ENCODE data around the gene TOX4.

TOX4 gene

DNA sequence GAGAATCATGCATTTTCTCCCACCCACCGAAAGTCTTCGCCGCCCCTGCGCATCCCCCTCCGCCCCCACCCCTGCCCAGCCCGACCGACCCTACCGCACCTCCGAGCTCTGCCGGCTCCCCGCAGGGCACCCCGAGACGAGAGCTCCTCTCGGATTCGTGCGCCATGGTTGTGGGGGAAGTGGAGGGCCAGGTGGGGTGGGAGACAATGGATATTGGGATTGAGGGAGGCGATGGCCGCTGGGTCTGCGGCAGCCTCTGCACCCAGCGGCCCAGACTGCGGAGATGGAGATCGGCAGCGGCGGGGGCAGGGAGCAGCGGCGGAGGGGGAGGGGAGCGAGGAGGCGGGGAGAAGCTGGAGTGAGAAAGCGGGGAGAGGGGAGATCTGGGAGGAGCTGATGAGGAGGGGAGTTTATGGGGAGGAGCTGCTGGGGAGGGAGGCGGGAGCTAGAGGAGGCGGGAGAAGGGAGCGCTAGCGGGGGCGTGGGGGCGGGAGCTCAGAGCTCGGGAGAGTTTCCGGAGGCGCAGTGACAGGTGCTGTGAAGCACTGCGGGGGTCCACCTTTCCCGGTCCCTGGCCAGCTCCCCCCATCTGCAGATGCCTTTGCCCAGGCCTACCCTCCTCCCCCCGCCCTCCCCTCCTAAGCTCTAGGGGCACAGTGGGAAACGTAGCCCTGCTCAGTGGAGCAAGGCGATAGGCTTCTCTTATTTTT is 49.1 kb downstream of the TOX4 start, which contains the start of gene SALL2:
Gene SALL2, minus strand, starts transcription at position 385 of the 710 bp plus-strand sequence. Its CDS starts 219 bp downstream, at position 166.
- Mint-ChIP-seq H3K36me3 (ENCODE audit: low read depth) (peaks cover 45% of the 10 kb centered on the region), H3K4me1 (peaks cover 82% of the 10 kb centered on the region), H3K27ac (peak within 1 kb of the TSS; percentile 99), H3K4me3 (peak within 1 kb of the TSS; percentile 96), H3K9me3 (no peaks in the 10 kb centered on the region), H3K27me3 (ENCODE audit: low read depth, poor library complexity) (no peaks in the 10 kb centered on the region)
- TF ChIP-seq, protein P1, sequence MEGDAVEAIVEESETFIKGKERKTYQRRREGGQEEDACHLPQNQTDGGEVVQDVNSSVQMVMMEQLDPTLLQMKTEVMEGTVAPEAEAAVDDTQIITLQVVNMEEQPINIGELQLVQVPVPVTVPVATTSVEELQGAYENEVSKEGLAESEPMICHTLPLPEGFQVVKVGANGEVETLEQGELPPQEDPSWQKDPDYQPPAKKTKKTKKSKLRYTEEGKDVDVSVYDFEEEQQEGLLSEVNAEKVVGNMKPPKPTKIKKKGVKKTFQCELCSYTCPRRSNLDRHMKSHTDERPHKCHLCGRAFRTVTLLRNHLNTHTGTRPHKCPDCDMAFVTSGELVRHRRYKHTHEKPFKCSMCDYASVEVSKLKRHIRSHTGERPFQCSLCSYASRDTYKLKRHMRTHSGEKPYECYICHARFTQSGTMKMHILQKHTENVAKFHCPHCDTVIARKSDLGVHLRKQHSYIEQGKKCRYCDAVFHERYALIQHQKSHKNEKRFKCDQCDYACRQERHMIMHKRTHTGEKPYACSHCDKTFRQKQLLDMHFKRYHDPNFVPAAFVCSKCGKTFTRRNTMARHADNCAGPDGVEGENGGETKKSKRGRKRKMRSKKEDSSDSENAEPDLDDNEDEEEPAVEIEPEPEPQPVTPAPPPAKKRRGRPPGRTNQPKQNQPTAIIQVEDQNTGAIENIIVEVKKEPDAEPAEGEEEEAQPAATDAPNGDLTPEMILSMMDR (IDR thresholded peaks at IDR 0.05), result no peak
- peak; percentile 87 for DNase-seq

DNA sequence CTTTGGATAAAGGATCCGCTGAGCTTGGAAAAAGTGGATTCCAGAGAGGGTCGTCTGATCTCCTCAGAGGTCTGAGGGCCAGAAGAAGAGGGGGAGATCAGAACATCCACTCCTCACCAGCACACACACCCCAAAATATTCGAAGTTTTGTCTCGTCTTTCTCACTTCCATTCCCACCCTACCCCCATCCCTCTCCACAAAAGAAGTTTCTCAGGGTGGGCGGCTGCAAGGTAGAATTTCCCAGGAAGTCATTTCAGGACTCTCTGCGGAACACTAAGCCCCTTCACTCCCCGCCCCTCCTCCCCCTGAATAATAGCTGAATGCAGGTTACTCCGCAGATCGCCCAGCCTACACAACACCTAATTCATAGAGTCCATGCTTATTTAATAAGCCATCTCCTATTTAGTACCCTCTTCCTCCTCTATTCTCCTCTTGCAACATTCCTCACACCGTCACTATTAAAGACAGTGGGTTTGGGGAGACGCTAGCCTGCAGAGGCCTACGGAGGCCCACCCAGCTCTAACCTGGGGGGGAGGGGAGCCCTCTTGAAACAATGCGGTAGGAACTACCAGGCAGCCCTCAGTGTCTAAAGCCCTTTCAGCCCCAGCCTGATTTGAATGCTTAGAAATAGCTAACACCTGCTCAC is 49.8 kb downstream of the TOX4 start:
- H3K27me3 Mint-ChIP-seq (ENCODE audit: low read depth, poor library complexity), result peaks cover 2% of the 10 kb centered on the region
- peak overlapping the region; percentile 99 for H3K27ac Mint-ChIP-seq
- H3K9me3 Mint-ChIP-seq, result no peaks in the 10 kb centered on the region
- H3K4me1 Mint-ChIP-seq, result peaks cover 75% of the 10 kb centered on the region
- DNase-seq, result peak; percentile 47
- peak overlapping the region; percentile 96 for H3K4me3 Mint-ChIP-seq
- TF ChIP-seq, protein P1 (IDR thresholded peaks at IDR 0.05), result no peak
- H3K36me3 Mint-ChIP-seq (ENCODE audit: low read depth), result peaks cover 38% of the 10 kb centered on the region

DNA sequence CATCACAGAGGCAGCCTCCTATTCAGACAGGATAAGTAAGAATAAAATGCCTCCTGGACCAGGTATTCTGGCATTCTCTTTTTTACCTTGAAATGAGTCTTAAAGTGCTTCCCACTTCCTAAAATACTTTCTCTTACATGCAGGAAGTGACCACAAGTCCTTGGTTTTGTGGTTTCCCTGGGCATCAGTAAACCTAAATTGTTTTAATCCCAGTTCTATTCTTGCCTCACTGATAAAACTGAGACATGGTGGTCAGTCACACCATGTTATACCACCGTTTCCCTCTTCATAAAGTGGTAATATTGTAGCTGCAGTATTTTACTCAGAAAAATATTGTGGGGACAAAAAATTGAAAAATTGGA is 50.3 kb downstream of the TOX4 start:
- no peaks in the 10 kb centered on the region for H3K9me3 Mint-ChIP-seq
- H3K27ac Mint-ChIP-seq, result peak overlapping the region; percentile 99
- peaks cover 37% of the 10 kb centered on the region for H3K36me3 Mint-ChIP-seq (ENCODE audit: low read depth)
- peaks cover 7% of the 10 kb centered on the region for H3K27me3 Mint-ChIP-seq (ENCODE audit: low read depth, poor library complexity)
- TF ChIP-seq, protein P1 (IDR thresholded peaks at IDR 0.05), result no peak
- H3K4me3 Mint-ChIP-seq, result peak overlapping the region; percentile 96
- DNase-seq, result no peak
- H3K4me1 Mint-ChIP-seq, result peaks cover 70% of the 10 kb centered on the region

DNA sequence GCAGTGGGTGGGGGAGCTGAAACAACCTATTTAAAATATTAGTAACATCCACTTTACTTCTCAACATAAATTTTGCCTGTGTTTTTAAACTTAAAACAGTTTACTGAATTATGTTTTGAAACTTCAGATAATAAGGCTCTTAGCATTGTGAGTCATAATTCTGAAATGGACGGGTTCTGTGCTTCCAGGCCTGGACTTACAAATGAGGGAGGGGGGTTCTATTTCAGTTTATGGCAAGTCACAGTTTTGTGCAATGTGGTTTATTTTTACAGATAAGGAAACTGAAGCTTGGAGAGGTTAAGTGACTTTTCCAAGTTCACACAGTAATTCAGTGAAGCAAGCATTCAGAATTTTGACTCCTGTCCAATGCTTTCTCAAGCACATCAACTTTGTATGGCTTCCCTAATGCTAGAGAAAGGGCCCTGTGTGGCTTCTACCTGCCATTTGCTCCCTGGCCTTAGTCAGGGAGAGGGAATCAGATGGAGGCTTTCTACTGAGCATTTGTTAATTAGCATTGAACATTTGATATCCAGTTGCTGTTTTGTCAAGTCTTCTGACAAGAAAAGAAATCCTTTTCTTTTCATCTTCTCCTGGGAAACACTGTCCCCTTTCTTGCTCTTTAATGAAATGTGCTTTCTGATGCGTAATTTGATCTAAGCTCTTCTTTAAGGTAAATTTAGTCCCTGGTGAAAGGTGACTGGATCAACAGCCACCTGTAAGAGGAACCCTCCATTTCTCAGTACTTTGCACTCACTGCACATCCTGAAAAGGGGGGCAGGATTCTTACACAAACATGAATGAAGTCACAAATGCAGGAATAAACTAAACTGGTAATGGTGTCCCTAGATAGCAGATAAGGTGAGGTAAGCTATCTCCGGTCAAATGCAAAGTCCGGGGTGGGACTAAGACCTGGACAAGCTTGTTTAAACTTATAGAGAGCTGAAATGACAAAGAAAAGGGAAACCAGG is 51.7 kb downstream of the TOX4 start:
- peaks cover 23% of the 10 kb centered on the region for H3K36me3 Mint-ChIP-seq (ENCODE audit: low read depth)
- H3K27me3 Mint-ChIP-seq (ENCODE audit: low read depth, poor library complexity), result peaks cover 9% of the 10 kb centered on the region
- H3K4me1 Mint-ChIP-seq, result peaks cover 63% of the 10 kb centered on the region
- peak overlapping the region; percentile 97 for H3K27ac Mint-ChIP-seq
- no peaks in the 10 kb centered on the region for H3K9me3 Mint-ChIP-seq
- no peak for DNase-seq
- TF ChIP-seq, protein P1 (IDR thresholded peaks at IDR 0.05), result no peak
- H3K4me3 Mint-ChIP-seq, result peak overlapping the region; percentile 57

DNA sequence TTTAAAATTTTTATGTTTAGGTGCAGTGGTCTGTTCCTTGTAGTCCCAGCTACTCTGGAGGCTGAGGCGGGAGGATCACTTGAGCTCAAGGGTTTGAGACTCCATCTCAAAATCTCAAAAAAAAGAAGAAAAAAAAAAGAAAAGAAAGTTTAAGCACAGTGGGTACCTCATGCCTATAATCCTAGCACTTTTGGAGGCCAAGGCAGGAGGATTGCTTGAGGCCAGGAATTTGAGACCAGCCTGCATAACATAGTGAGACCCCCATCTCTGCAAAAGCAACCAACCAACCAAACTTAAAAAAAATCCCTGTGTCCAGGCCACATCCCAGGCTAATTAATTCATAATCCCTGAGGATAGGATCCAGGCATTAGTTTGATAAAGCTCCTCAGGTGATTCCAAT is 52.5 kb downstream of the TOX4 start:
- no peaks in the 10 kb centered on the region for H3K9me3 Mint-ChIP-seq
- no peak overlapping the region for H3K27ac Mint-ChIP-seq
- H3K4me1 Mint-ChIP-seq, result peaks cover 62% of the 10 kb centered on the region
- TF ChIP-seq, protein P1 (IDR thresholded peaks at IDR 0.05), result no peak
- H3K4me3 Mint-ChIP-seq, result no peak overlapping the region
- peaks cover 15% of the 10 kb centered on the region for H3K36me3 Mint-ChIP-seq (ENCODE audit: low read depth)
- no peak for DNase-seq
- H3K27me3 Mint-ChIP-seq (ENCODE audit: low read depth, poor library complexity), result peaks cover 18% of the 10 kb centered on the region

Data from nephron progenitor cell (in vitro differentiated cells).